Spleen (tissue), 11 donors: ENCODE results near the gene SETBP1. TPM values are rescaled to one million over a fixed set of nuclear protein-coding genes. Genes with fewer than 3 reads are reported as not detected.

ENCODE experiments used
- DNase-seq: peaks from one replicate; pipeline ENCODE4 v3.0.0-alpha.2; 2020
- H3K27ac ChIP-seq, 8 donors: fragments of 200-600 bp; sonication (generic) in 7 of 8; 1 replicate in 4 of 8; 2 replicates in 4 of 8; pipeline versions ENCODE4 v1.5.0 to v1.8.0; 2016 to 2021; ENCODE audit warnings: inconsistent platforms in 4 of 8, mild to moderate bottlenecking in 4 of 8, moderate library complexity in 1 of 8
- H3K27me3 ChIP-seq, 7 donors: fragments of 200-600 bp; sonication (generic) in 6 of 7; replicated peaks in 1 of 7; 1 replicate in 4 of 7; 2 replicates in 3 of 7; pipeline versions ENCODE4 v1.5.0 to v1.8.0; 2016 to 2021; ENCODE audit warnings: inconsistent platforms in 3 of 7, mild to moderate bottlenecking in 1 of 7
- H3K36me3 ChIP-seq, 6 donors: fragments of 200-600 bp; sonication (generic) in 5 of 6; 1 replicate in 4 of 6; 2 replicates in 2 of 6; pipeline versions ENCODE4 v1.5.0 to v1.8.0; 2016 to 2021; ENCODE audit warnings: inconsistent platforms in 2 of 6
- H3K4me1 ChIP-seq, 6 donors: fragments of 200-600 bp; sonication (generic) in 5 of 6; 1 replicate in 3 of 6; 2 replicates in 3 of 6; pipeline versions ENCODE4 v1.5.0 to v1.8.0; 2016 to 2021; ENCODE audit warnings: inconsistent platforms in 3 of 6
- H3K4me3 ChIP-seq, 8 donors: fragments of 200-600 bp; sonication (generic) in 7 of 8; 1 replicate in 4 of 8; 2 replicates in 4 of 8; pipeline versions ENCODE4 v1.5.0 to v1.8.0; 2016 to 2021; ENCODE audit warnings: inconsistent platforms in 4 of 8, mild to moderate bottlenecking in 4 of 8, moderate library complexity in 2 of 8
- H3K9me3 ChIP-seq, 8 donors: fragments of 200-600 bp; sonication (generic) in 7 of 8; 1 replicate in 4 of 8; 2 replicates in 4 of 8; pipeline versions ENCODE4 v1.5.0 to v1.8.0; 2016 to 2021; ENCODE audit warnings: inconsistent platforms in 4 of 8
- POLR2A ChIP-seq, 3 donors: fragments of 450-650 bp; IDR thresholded peaks; one replicate each; pipeline ENCODE4 v1.5.1; 2017; ENCODE audit warnings: antibody characterized with exemption in 3 of 3, mild to moderate bottlenecking in 1 of 3
- POLR2AphosphoS5 ChIP-seq, 3 donors: sonication (generic); formaldehyde crosslinking; IDR thresholded peaks; one replicate each; pipeline ENCODE4 v1.5.1; 2017; ENCODE audit warnings: antibody characterized with exemption in 3 of 3
- WGBS, 5 donors: extraction: QIAGEN DNeasy Blood & Tissue Kit in 3 of 5; methylation state at CpG; one replicate each; pipeline versions ENCODE4 v1.1.5 to v1.1.7; 2013 to 2018; 5-methylcytosine and 5-hydroxymethylcytosine counted together
- intact Hi-C: fragments of 100-400 bp; cut with DNase I; formaldehyde crosslinking; loops from one replicate; pipeline ENCODE4 v1.15.0; 2023; ENCODE audit warnings: low total_unique reads
- polyA plus RNA-seq, 3 donors: library from polyadenylated mRNA; stranded (reverse); fragments of 200-250 nt; gene quantifications; one replicate each; pipeline ENCODE4 v1.2.1, GENCODE V29; 2013
- total RNA-seq, 7 donors: library from RNA; depleted of rRNA in 3 of 7; stranded (reverse); fragments of >200 nt in 3 of 7; fragmentation: NEBNext Ultra II Directional in 4 of 7; extraction: Animal tissue kit (Norgen Biotek cat#: 25700) in 4 of 7; gene quantifications; one replicate each; pipeline versions ENCODE4 v1.1.0 to v1.2.1, GENCODE V29; 2016 to 2021
- TF ChIP-seq, protein P1 (sequence below), 11 experiments: fragments of 200-600 bp in 7 of 11; fragments of 450-650 bp in 4 of 11; sonication (generic) in 4 of 11; IDR thresholded peaks in 8 of 11; conservative IDR thresholded peaks in 3 of 11; 1 replicate in 7 of 11; 2 replicates in 4 of 11; pipeline versions ENCODE4 v1.4.0 to v1.8.0; 2016 to 2021; ENCODE audit warnings: antibody characterized with exemption in 11 of 11, inconsistent platforms in 4 of 11, mild to moderate bottlenecking in 1 of 11
- donor health status: healthy with polysubstance abuse.
- donor health status: DM: no; HTN: no; CAD: no; lungs with moderate emphysema.
- donor health status: DM: no; HTN: no; CAD: no.
- donor health status: Bipolar disorder and iron deficiency.
- donor health status: healthy.
- donor health status: DM: no; HTN: no; CAD: no.
- donor health status: DM: yes; HTN: yes; CAD: no.

SETBP1 gene
- total and polyA plus RNA-seq, 10 donors, result 2.0 to 50.7 (median 33.1) TPM

GRCh38 chr18:44693030-44693784 lies 12.5 kb downstream of the SETBP1 start:
- no peak overlapping the region for H3K4me3 ChIP-seq
- no peaks in the 10 kb centered on the region for H3K36me3 ChIP-seq
- no peak overlapping the region for H3K27ac ChIP-seq
- 89 to 96% (median 91%) methylated on average over 4 of the region's 4 CpGs for WGBS, 5 donors
- H3K9me3 ChIP-seq, result no peaks in the 10 kb centered on the region
- DNase-seq, result no peak
- intact Hi-C loops, result no loop called here
- H3K4me1 ChIP-seq, result peaks cover 0 to 16% (median 0%) of the 10 kb centered on the region in 6 donors
- H3K27me3 ChIP-seq, result no peaks in the 10 kb centered on the region
- TF ChIP-seq, protein P1, sequence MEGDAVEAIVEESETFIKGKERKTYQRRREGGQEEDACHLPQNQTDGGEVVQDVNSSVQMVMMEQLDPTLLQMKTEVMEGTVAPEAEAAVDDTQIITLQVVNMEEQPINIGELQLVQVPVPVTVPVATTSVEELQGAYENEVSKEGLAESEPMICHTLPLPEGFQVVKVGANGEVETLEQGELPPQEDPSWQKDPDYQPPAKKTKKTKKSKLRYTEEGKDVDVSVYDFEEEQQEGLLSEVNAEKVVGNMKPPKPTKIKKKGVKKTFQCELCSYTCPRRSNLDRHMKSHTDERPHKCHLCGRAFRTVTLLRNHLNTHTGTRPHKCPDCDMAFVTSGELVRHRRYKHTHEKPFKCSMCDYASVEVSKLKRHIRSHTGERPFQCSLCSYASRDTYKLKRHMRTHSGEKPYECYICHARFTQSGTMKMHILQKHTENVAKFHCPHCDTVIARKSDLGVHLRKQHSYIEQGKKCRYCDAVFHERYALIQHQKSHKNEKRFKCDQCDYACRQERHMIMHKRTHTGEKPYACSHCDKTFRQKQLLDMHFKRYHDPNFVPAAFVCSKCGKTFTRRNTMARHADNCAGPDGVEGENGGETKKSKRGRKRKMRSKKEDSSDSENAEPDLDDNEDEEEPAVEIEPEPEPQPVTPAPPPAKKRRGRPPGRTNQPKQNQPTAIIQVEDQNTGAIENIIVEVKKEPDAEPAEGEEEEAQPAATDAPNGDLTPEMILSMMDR (IDR thresholded peaks at IDR 0.05 in 8 of 11, conservative IDR thresholded peaks at IDR 0.05 in 3 of 11), result no peak
- TF ChIP-seq POLR2AphosphoS5 (IDR thresholded peaks at IDR 0.05), result no peak
- TF ChIP-seq POLR2A (IDR thresholded peaks at IDR 0.05), result no peak

DNA sequence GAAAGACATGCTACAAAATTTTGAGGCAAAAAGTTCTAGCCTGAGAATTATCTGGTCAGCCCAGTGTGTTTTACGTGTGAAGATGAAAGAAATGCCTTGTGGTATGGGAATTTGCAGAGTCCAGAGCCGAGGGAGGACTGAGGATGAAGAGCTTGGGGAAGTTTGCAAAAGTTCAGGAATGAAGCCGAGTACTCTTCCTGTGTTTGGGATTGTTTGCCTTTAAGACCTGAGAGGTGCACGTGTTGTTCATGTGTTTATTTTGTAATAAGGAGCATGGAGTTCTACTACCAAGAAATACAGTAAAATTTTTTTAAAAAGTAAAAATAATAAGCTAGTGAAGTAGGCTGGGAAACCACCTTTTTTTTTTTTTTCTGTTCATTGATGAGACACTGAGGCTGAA lies 14.8 kb downstream of the SETBP1 start:
- no peak for TF ChIP-seq POLR2A (IDR thresholded peaks at IDR 0.05)
- TF ChIP-seq, protein P1 (IDR thresholded peaks at IDR 0.05 in 8 of 11, conservative IDR thresholded peaks at IDR 0.05 in 3 of 11), result no peak
- no peak for TF ChIP-seq POLR2AphosphoS5 (IDR thresholded peaks at IDR 0.05)
- Histone ChIP-seq H3K4me1 (peaks cover 0 to 17% (median 13%) of the 10 kb centered on the region in 6 donors), H3K27me3 (no peaks in the 10 kb centered on the region), H3K4me3 (no peak overlapping the region), H3K9me3 (no peaks in the 10 kb centered on the region), H3K27ac (no peak overlapping the region), H3K36me3 (no peaks in the 10 kb centered on the region)
- intact Hi-C loops, result no loop called here
- no peak for DNase-seq
- 86 to 94% (median 87%) methylated on average over 4 of the region's 4 CpGs for WGBS, 5 donors

DNA sequence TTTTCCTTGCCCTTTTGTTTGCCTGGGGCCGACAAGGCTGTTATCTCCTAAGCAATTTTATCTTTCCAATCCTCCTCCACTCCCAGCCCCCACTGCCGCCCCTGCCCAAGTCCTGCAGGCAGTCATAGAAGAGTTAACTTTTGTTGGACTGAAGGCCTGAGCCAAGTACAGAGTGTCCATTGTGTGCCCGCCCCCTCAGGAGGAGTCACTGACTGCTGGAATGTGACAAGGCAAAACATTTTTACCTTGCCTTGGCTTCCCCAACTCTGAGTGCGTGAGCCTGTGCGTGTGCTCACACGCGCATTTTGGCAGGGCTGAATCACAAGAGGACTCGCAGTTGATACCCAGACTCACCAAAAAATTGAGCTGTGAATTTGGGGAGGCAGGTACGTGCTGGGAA lies 16.2 kb downstream of the SETBP1 start:
- H3K36me3 ChIP-seq, result peaks cover 0 to 7% (median 0%) of the 10 kb centered on the region in 6 donors
- TF ChIP-seq POLR2AphosphoS5 (IDR thresholded peaks at IDR 0.05) (no peak), POLR2A (IDR thresholded peaks at IDR 0.05) (no peak)
- TF ChIP-seq, protein P1 (IDR thresholded peaks at IDR 0.05 in 8 of 11, conservative IDR thresholded peaks at IDR 0.05 in 3 of 11), result no peak
- no peak overlapping the region for H3K27ac ChIP-seq
- H3K27me3 ChIP-seq, result no peaks in the 10 kb centered on the region
- intact Hi-C loops, result no loop called here
- 85 to 92% (median 91%) methylated on average over 9 of the region's 9 CpGs for WGBS, 5 donors
- H3K4me3 ChIP-seq, result no peak overlapping the region
- DNase-seq, result no peak
- peaks cover 0 to 28% (median 20%) of the 10 kb centered on the region in 6 donors for H3K4me1 ChIP-seq
- H3K9me3 ChIP-seq, result no peaks in the 10 kb centered on the region

DNA sequence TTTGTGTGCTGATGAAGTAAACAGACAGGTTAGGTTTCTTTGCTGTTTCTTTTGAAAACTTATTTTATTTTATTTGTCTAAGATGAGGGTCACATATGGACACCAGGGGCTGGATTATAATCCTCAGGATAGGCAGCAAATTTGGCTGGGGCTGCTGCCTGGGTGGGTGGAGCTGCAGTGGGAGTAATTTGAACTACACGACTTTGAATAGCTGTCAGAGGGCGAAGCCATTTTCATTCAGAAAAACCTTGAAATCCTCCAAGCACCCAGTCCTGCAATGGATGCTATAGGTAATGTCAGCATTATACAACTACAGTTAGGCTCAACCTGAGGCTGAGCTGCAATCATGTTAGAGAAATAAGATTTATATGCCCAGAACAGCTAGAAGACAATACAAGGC lies 16.6 kb downstream of the SETBP1 start:
- TF ChIP-seq POLR2AphosphoS5 (IDR thresholded peaks at IDR 0.05) (no peak), POLR2A (IDR thresholded peaks at IDR 0.05) (no peak)
- TF ChIP-seq, protein P1 (IDR thresholded peaks at IDR 0.05 in 8 of 11, conservative IDR thresholded peaks at IDR 0.05 in 3 of 11), result no peak
- 83 to 90% (median 86%) methylated on average over 2 of the region's 2 CpGs for WGBS, 5 donors
- intact Hi-C loops, result no loop called here

More for the DNA sequence above, 16.6 kb downstream of the SETBP1 start:
- H3K27ac ChIP-seq, result no peak overlapping the region
- peaks cover 0 to 11% (median 0%) of the 10 kb centered on the region in 6 donors for H3K36me3 ChIP-seq
- no peak for DNase-seq
- H3K9me3 ChIP-seq, result no peaks in the 10 kb centered on the region
- H3K27me3 ChIP-seq, result no peaks in the 10 kb centered on the region
- no peak overlapping the region for H3K4me3 ChIP-seq
- peaks cover 0 to 28% (median 20%) of the 10 kb centered on the region in 6 donors for H3K4me1 ChIP-seq
